Right atrium auricular region (tissue), 2 donors: ENCODE data around the gene QPCTL. TPM values are rescaled to one million over a fixed set of nuclear protein-coding genes. Genes with fewer than 3 reads are reported as not detected.

Source experiments
- DNase-seq: peaks from one replicate; pipeline ENCODE4 v3.0.0-alpha.2; 2019; ENCODE audit warnings: low spot score
- H3K27ac ChIP-seq, 2 donors: fragments of 200-600 bp; sonication (generic); 1 replicate in 1 of 2; 2 replicates in 1 of 2; pipeline ENCODE4 v1.5.1; 2016 to 2019
- H3K27me3 ChIP-seq, 2 donors: fragments of 200-600 bp; sonication (generic); one replicate each; pipeline versions ENCODE4 v1.5.1 to v1.6.0; 2017 to 2019
- H3K36me3 ChIP-seq: fragments of 200-600 bp; sonication (generic); one replicate; pipeline ENCODE4 v1.5.1; 2016
- H3K4me1 ChIP-seq, 2 donors: fragments of 200-600 bp; sonication (generic); one replicate each; pipeline versions ENCODE4 v1.5.1 to v1.6.0; 2017 to 2019
- H3K4me3 ChIP-seq, 2 donors: fragments of 200-600 bp; sonication (generic); 1 replicate in 1 of 2; 2 replicates in 1 of 2; pipeline ENCODE4 v1.5.1; 2017 to 2019; ENCODE audit warnings: mild to moderate bottlenecking in 1 of 2, moderate library complexity in 1 of 2
- H3K9me3 ChIP-seq, 2 donors: fragments of 200-600 bp; sonication (generic); one replicate each; pipeline ENCODE4 v1.5.1; 2019
- total RNA-seq, 2 donors: library from RNA; depleted of rRNA; stranded (reverse); fragments of >200 nt; gene quantifications; one replicate each; pipeline ENCODE4 v1.1.0, GENCODE V29; 2016
- TF ChIP-seq, protein P1 (sequence below), 2 donors: fragments of 200-600 bp; sonication (generic); IDR thresholded peaks; one replicate each; pipeline ENCODE4 v1.5.1; 2019; ENCODE audit warnings: antibody characterized with exemption in 2 of 2

QPCTL gene
- total RNA-seq, 2 donors from 2014 or later, result 2.4 to 3.0 TPM

- Histone ChIP-seq H3K9me3 (no peaks in the 10 kb centered on the region), H3K4me1 (peaks cover 0 to 27% of the 10 kb centered on the region in 2 donors), H3K27ac (peak within 1 kb of the TSS; percentile 52 to 83), H3K36me3 (no peaks in the 10 kb centered on the region), H3K27me3 (peaks cover 0 to 5% of the 10 kb centered on the region in 2 donors), H3K4me3 (peak within 1 kb of the TSS; percentile 54 to 57)
- DNase-seq, result peak; percentile 61
- TF ChIP-seq, protein P1, sequence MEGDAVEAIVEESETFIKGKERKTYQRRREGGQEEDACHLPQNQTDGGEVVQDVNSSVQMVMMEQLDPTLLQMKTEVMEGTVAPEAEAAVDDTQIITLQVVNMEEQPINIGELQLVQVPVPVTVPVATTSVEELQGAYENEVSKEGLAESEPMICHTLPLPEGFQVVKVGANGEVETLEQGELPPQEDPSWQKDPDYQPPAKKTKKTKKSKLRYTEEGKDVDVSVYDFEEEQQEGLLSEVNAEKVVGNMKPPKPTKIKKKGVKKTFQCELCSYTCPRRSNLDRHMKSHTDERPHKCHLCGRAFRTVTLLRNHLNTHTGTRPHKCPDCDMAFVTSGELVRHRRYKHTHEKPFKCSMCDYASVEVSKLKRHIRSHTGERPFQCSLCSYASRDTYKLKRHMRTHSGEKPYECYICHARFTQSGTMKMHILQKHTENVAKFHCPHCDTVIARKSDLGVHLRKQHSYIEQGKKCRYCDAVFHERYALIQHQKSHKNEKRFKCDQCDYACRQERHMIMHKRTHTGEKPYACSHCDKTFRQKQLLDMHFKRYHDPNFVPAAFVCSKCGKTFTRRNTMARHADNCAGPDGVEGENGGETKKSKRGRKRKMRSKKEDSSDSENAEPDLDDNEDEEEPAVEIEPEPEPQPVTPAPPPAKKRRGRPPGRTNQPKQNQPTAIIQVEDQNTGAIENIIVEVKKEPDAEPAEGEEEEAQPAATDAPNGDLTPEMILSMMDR (IDR thresholded peaks at IDR 0.05), result no peak
Measured at GRCh38 chr19:45667620-45668341, 24.7 kb upstream of the QPCTL start, which contains the start of gene GIPR. Gene GIPR (plus strand): TSS chr19:45668221. CDS start chr19:45669521, 1,300 bp downstream.

- TF ChIP-seq, protein P1 (IDR thresholded peaks at IDR 0.05), result no peak
- DNase-seq, result no peak
- Histone ChIP-seq H3K27ac (peak overlapping the region; percentile 52 to 83), H3K9me3 (no peaks in the 10 kb centered on the region), H3K4me3 (peak overlapping the region; percentile 54 to 57), H3K36me3 (no peaks in the 10 kb centered on the region), H3K4me1 (peaks cover 0 to 27% of the 10 kb centered on the region in 2 donors), H3K27me3 (peaks cover 0 to 5% of the 10 kb centered on the region in 2 donors)
Measured at GRCh38 chr19:45668342-45668871, 24.1 kb upstream of the QPCTL start.

GRCh38 chr19:45670670-45671453 lies 21.6 kb upstream of the QPCTL start:
- TF ChIP-seq, protein P1 (IDR thresholded peaks at IDR 0.05), result no peak
- Histone ChIP-seq H3K27ac (peak overlapping the region in 1 of 2 donors; percentile 46), H3K9me3 (no peaks in the 10 kb centered on the region), H3K27me3 (peaks cover 0 to 5% of the 10 kb centered on the region in 2 donors), H3K4me1 (peaks cover 0 to 27% of the 10 kb centered on the region in 2 donors), H3K4me3 (peak overlapping the region; percentile 11 to 21), H3K36me3 (no peaks in the 10 kb centered on the region)
- DNase-seq, result peak; percentile 70

DNA sequence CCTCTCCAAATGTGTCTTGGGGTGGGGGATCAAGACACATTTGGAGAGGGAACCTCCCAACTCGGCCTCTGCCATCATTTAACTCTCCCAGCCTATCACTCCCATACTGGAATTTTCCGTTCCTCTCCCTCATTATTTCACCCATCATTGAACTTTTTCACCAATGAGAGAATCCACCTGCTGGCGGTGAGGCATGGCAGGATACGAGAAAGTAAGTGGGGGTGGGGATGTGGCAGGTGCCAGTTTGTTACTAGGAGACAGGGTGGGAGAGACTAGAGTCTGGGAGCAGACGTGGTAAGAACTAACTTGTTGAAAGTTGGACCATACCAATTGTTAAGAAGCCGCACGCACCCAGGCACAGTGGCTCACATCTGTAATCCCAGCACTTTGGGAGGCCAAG lies 17.5 kb upstream of the QPCTL start:
- no peak for DNase-seq
- Histone ChIP-seq H3K4me1 (peaks cover 0 to 21% of the 10 kb centered on the region in 2 donors), H3K27me3 (peaks cover 11 to 14% of the 10 kb centered on the region in 2 donors), H3K9me3 (no peaks in the 10 kb centered on the region), H3K36me3 (no peaks in the 10 kb centered on the region), H3K4me3 (no peak overlapping the region), H3K27ac (no peak overlapping the region)
- TF ChIP-seq, protein P1 (IDR thresholded peaks at IDR 0.05), result no peak

GRCh38 chr19:45676851-45677263 lies 15.6 kb upstream of the QPCTL start:
- Histone ChIP-seq H3K36me3 (no peaks in the 10 kb centered on the region), H3K27ac (no peak overlapping the region), H3K4me3 (peak overlapping the region; percentile 29 to 47), H3K27me3 (peaks cover 6 to 14% of the 10 kb centered on the region in 2 donors), H3K4me1 (peaks cover 0 to 26% of the 10 kb centered on the region in 2 donors), H3K9me3 (no peaks in the 10 kb centered on the region)
- TF ChIP-seq, protein P1 (IDR thresholded peaks at IDR 0.05), result no peak
- no peak for DNase-seq
